Tibial nerve (tissue), 4 donors: Measurements from ENCODE around the gene MUC2. TPM values are rescaled to one million over a fixed set of nuclear protein-coding genes. Genes with fewer than 3 reads are reported as not detected.

Source experiments
- DNase-seq, 2 donors: peaks; one replicate each; pipeline ENCODE4 v3.0.0-alpha.2; 2019; ENCODE audit warnings: low spot score in 2 of 2
- H3K27ac ChIP-seq, 4 donors: fragments of 200-600 bp; sonication (generic) in 3 of 4; one replicate each; pipeline ENCODE4 v1.5.1; 2017 to 2019; ENCODE audit warnings: mild to moderate bottlenecking in 1 of 4
- H3K27me3 ChIP-seq, 2 donors: fragments of 200-600 bp; sonication (generic) in 1 of 2; one replicate each; pipeline versions ENCODE4 v1.5.1 to v1.6.0; 2017 to 2019
- H3K36me3 ChIP-seq, 3 donors: fragments of 200-600 bp; sonication (generic); one replicate each; pipeline ENCODE4 v1.5.1; 2018 to 2019
- H3K4me1 ChIP-seq, 4 donors: fragments of 200-600 bp; sonication (generic) in 3 of 4; one replicate each; pipeline ENCODE4 v1.5.1; 2017 to 2019
- H3K4me3 ChIP-seq, 4 donors: fragments of 200-600 bp; sonication (generic) in 3 of 4; one replicate each; pipeline ENCODE4 v1.5.1; 2017 to 2019; ENCODE audit warnings: mild to moderate bottlenecking in 1 of 4, moderate library complexity in 1 of 4
- H3K9me3 ChIP-seq, 4 donors: fragments of 200-600 bp; sonication (generic) in 3 of 4; one replicate each; pipeline ENCODE4 v1.5.1; 2017 to 2019
- CTCF ChIP-seq, 5 experiments: fragments of 200-600 bp in 3 of 5; fragments of 450-650 bp in 2 of 5; sonication (generic) in 3 of 5; IDR thresholded peaks; one replicate each; pipeline ENCODE4 v1.5.1; 2016 to 2019; ENCODE audit warnings: antibody characterized with exemption in 5 of 5, mild to moderate bottlenecking in 3 of 5, moderate library complexity in 2 of 5
- EP300 ChIP-seq, 2 donors: sonication (generic); formaldehyde crosslinking; IDR thresholded peaks; one replicate each; pipeline ENCODE4 v1.6.1; 2017; ENCODE audit warnings: antibody characterized with exemption in 2 of 2, mild to moderate bottlenecking in 1 of 2
- POLR2A ChIP-seq, 2 donors: fragments of 450-650 bp; IDR thresholded peaks; one replicate each; pipeline ENCODE4 v1.6.1; 2017; ENCODE audit warnings: antibody characterized with exemption in 2 of 2, mild to moderate bottlenecking in 2 of 2, moderate library complexity in 2 of 2
- WGBS, 2 donors: methylation state at CpG; one replicate each; pipeline ENCODE4 v1.1.5; 2018; 5-methylcytosine and 5-hydroxymethylcytosine counted together
- total RNA-seq, 4 donors: library from RNA; depleted of rRNA; stranded (reverse); fragments of >200 nt; gene quantifications; one replicate each; pipeline ENCODE4 v1.1.0, GENCODE V29; 2016

Gene MUC2
- total RNA-seq, 4 donors from 2014 or later, result not detected

DNA sequence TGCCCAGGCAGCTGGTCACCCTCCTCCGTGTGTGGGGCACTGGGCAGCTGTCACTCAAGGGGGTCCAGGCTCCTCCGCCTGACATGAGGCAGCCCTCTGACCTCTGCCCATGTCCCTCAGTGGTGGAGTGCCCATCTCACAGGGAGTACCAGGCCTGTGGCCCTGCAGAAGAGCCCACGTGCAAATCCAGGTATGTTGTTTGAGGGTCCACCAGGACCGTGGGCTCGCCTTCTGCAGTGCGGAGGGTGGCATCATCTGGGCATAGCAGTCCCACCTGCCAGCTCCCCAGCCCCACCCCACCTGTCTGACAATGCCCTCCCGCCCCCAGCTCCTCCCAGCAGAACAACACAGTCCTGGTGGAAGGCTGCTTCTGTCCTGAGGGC, 30.5 kb downstream of the MUC2 start:
- no peaks in the 10 kb centered on the region for H3K36me3 ChIP-seq
- no peak for DNase-seq
- no peaks in the 10 kb centered on the region for H3K9me3 ChIP-seq
- TF ChIP-seq EP300 (IDR thresholded peaks at IDR 0.05) (no peak), POLR2A (IDR thresholded peaks at IDR 0.05) (no peak), CTCF (IDR thresholded peaks at IDR 0.05) (no peak)
- 75 to 87% methylated on average over 5 to 7 of the region's 7 CpGs for WGBS, 2 donors
- H3K4me1 ChIP-seq, result no peaks in the 10 kb centered on the region
- H3K27me3 ChIP-seq, result peaks cover 0 to 28% of the 10 kb centered on the region in 2 donors
- H3K4me3 ChIP-seq, result no peak overlapping the region
- H3K27ac ChIP-seq, result no peak overlapping the region

GRCh38 chr11:1106387-1106786, 31.7 kb downstream of the MUC2 start:
- Histone ChIP-seq H3K27me3 (peaks cover 0 to 28% of the 10 kb centered on the region in 2 donors), H3K4me3 (no peak overlapping the region), H3K4me1 (no peaks in the 10 kb centered on the region), H3K9me3 (no peaks in the 10 kb centered on the region), H3K36me3 (no peaks in the 10 kb centered on the region), H3K27ac (no peak overlapping the region)
- TF ChIP-seq CTCF (IDR thresholded peaks at IDR 0.05) (no peak), EP300 (IDR thresholded peaks at IDR 0.05) (no peak), POLR2A (IDR thresholded peaks at IDR 0.05) (no peak)
- 96 to 100% methylated on average over 1 of the region's 1 CpG for WGBS, 2 donors
- DNase-seq, result no peak

- Histone ChIP-seq H3K27me3 (peaks cover 0 to 28% of the 10 kb centered on the region in 2 donors), H3K4me1 (no peaks in the 10 kb centered on the region), H3K36me3 (no peaks in the 10 kb centered on the region), H3K4me3 (no peak overlapping the region), H3K9me3 (no peaks in the 10 kb centered on the region), H3K27ac (no peak overlapping the region)
- DNase-seq, result no peak
- TF ChIP-seq POLR2A (IDR thresholded peaks at IDR 0.05), result no peak
- TF ChIP-seq CTCF (IDR thresholded peaks at IDR 0.05), result no peak
- TF ChIP-seq EP300 (IDR thresholded peaks at IDR 0.05), result no peak
- WGBS, 2 donors, result 82 to 88% methylated on average over 5 to 25 of the region's 32 CpGs
Measured at GRCh38 chr11:1107316-1108245, 32.9 kb downstream of the MUC2 start.

DNA sequence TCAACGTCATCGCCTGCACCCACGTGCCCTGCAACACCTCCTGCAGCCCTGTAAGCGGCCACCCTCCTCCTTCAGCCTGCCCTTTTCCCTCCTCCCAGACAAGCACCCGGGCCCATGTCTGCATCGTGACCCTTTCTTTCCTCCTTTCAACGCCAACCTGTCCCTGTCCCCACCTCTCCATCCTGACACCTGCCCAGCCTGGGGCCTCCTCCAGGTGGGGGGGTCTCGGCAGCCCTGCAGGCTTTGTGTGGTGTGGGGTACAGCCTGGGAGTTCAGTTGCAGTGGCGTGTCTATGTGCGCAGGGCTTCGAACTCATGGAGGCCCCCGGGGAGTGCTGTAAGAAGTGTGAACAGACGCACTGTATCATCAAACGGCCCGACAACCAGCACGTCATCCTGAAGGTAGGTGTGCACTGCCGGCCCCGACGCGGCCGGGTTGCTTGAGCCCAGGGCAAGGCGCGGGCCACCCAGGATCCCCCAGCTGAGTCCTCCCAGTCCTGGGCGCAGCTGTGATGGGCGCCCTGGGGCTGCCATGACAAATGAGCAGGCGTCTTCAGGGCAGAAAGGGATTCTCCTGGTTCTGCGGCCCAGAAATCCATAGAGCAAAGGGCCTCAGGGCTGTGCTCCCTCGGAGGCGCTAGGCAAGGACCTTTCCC, 33.7 kb downstream of the MUC2 start:
- WGBS, 2 donors, result 83 to 84% methylated on average over 20 to 27 of the region's 29 CpGs
- H3K4me3 ChIP-seq, result no peak overlapping the region
- no peak for DNase-seq
- H3K4me1 ChIP-seq, result no peaks in the 10 kb centered on the region
- TF ChIP-seq EP300 (IDR thresholded peaks at IDR 0.05) (no peak), CTCF (IDR thresholded peaks at IDR 0.05) (no peak), POLR2A (IDR thresholded peaks at IDR 0.05) (no peak)
- peaks cover 0 to 28% of the 10 kb centered on the region in 2 donors for H3K27me3 ChIP-seq
- H3K27ac ChIP-seq, result no peak overlapping the region
- H3K36me3 ChIP-seq, result no peaks in the 10 kb centered on the region
- no peaks in the 10 kb centered on the region for H3K9me3 ChIP-seq
